Left lung (tissue), 10 donors: Measurements from ENCODE around the gene ALDH8A1. TPM values are rescaled to one million over a fixed set of nuclear protein-coding genes. Genes with fewer than 3 reads are reported as not detected.

Experiments
- ATAC-seq: fragments of 200-7000 bp; cut with Tn5 transposase; one replicate; pipeline ENCODE4 v1.9.1; 2020; ENCODE audit warnings: moderate library complexity
- DNase-seq, 4 donors: peaks; one replicate each; pipeline ENCODE4 v3.0.0-alpha.2; 2013 to 2020
- H3K27ac ChIP-seq, 2 donors: fragments of 200-600 bp; sonication (generic) in 1 of 2; one replicate each; pipeline versions ENCODE4 v1.5.0 to v1.8.0; 2020 to 2021
- H3K27me3 ChIP-seq, 2 donors: fragments of 200-600 bp; sonication (generic) in 1 of 2; one replicate each; pipeline versions ENCODE4 v1.5.0 to v1.8.0; 2020 to 2021
- H3K36me3 ChIP-seq, 2 donors: fragments of 200-600 bp; sonication (generic) in 1 of 2; one replicate each; pipeline versions ENCODE4 v1.5.0 to v1.8.0; 2020 to 2021
- H3K4me1 ChIP-seq, 2 donors: fragments of 200-600 bp; one replicate each; pipeline ENCODE4 v1.8.0; 2021
- H3K4me3 ChIP-seq, 2 donors: fragments of 200-600 bp; sonication (generic) in 1 of 2; one replicate each; pipeline versions ENCODE4 v1.5.0 to v1.8.0; 2020 to 2021; ENCODE audit warnings: mild to moderate bottlenecking in 1 of 2
- H3K9me3 ChIP-seq, 2 donors: fragments of 200-600 bp; sonication (generic) in 1 of 2; one replicate each; pipeline versions ENCODE4 v1.5.0 to v1.8.0; 2020 to 2021
- CTCF ChIP-seq, 2 donors: fragments of 200-600 bp; sonication (generic) in 1 of 2; IDR thresholded peaks; one replicate each; pipeline versions ENCODE4 v1.5.0 to v1.8.0; 2021; ENCODE audit warnings: antibody characterized with exemption in 2 of 2
- intact Hi-C, 2 donors: fragments of 100-400 bp; cut with DNase I; formaldehyde crosslinking; loops; one replicate each; pipeline versions ENCODE4 v1.11.2 to v1.14.2; 2022
- polyA plus RNA-seq, 6 donors: library from polyadenylated mRNA; unstranded; fragments of 120-200 nt; gene quantifications; one replicate each; pipeline ENCODE4 v1.2.1, GENCODE V29; 2013; ENCODE audit not compliant: insufficient read length in 6 of 6
- total RNA-seq, 2 donors: library from RNA; stranded (reverse); fragmentation: NEBNext Ultra II Directional; extraction: Animal tissue kit (Norgen Biotek cat#: 25700); gene quantifications; one replicate each; pipeline ENCODE4 v1.2.1, GENCODE V29; 2021
- donor health status: DM: no; HTN: yes; CAD: no.
- donor health status: DM: no; HTN: no; CAD: no.

The ALDH8A1 gene
- total and polyA plus RNA-seq, 8 donors, result 0.80 to 2.4 (median 1.1) TPM

GRCh38 chr6:134936476-134936875 lies 13.4 kb downstream of the ALDH8A1 start:
- no peak overlapping the region for H3K4me3 ChIP-seq
- no peak for DNase-seq
- intact Hi-C loops, result loop anchor here in 1 of 2 donors (10.0 kb wide), 1 partner anchor 782 kb away; no protein-coding TSS in a partner anchor
- TF ChIP-seq CTCF (IDR thresholded peaks at IDR 0.05), result no peak
- H3K27ac ChIP-seq, result no peak overlapping the region
- H3K9me3 ChIP-seq, result no peaks in the 10 kb centered on the region
- ATAC-seq, result no peak
- no peaks in the 10 kb centered on the region for H3K36me3 ChIP-seq
- no peaks in the 10 kb centered on the region for H3K4me1 ChIP-seq
- H3K27me3 ChIP-seq, result no peaks in the 10 kb centered on the region

GRCh38 chr6:134934793-134935485 lies 15.0 kb downstream of the ALDH8A1 start:
- H3K4me1 ChIP-seq, result no peaks in the 10 kb centered on the region
- H3K27me3 ChIP-seq, result no peaks in the 10 kb centered on the region
- intact Hi-C loops, result loop anchor here in 1 of 2 donors (10.0 kb wide), 1 partner anchor 780 kb away; no protein-coding TSS in a partner anchor
- no peak for TF ChIP-seq CTCF (IDR thresholded peaks at IDR 0.05)
- H3K4me3 ChIP-seq, result no peak overlapping the region
- no peak for ATAC-seq
- H3K36me3 ChIP-seq, result no peaks in the 10 kb centered on the region
- no peak for DNase-seq
- H3K27ac ChIP-seq, result no peak overlapping the region
- H3K9me3 ChIP-seq, result no peaks in the 10 kb centered on the region

GRCh38 chr6:134932535-134933470 lies 17.1 kb downstream of the ALDH8A1 start:
- H3K27me3 ChIP-seq, result no peaks in the 10 kb centered on the region
- no peak for TF ChIP-seq CTCF (IDR thresholded peaks at IDR 0.05)
- H3K9me3 ChIP-seq, result no peaks in the 10 kb centered on the region
- no peak overlapping the region for H3K4me3 ChIP-seq
- H3K27ac ChIP-seq, result no peak overlapping the region
- H3K36me3 ChIP-seq, result no peaks in the 10 kb centered on the region
- DNase-seq (no peak), ATAC-seq (no peak)
- H3K4me1 ChIP-seq, result no peaks in the 10 kb centered on the region
- intact Hi-C loops, result loop anchor here in 1 of 2 donors (10.0 kb wide), 1 partner anchor 778 kb away; no protein-coding TSS in a partner anchor

GRCh38 chr6:134932098-134932497 lies 17.8 kb downstream of the ALDH8A1 start:
- H3K4me3 ChIP-seq, result no peak overlapping the region
- intact Hi-C loops, result loop anchor here in 1 of 2 donors (10.0 kb wide), 1 partner anchor 777 kb away; no protein-coding TSS in a partner anchor
- ATAC-seq (no peak), DNase-seq (no peak)
- H3K27ac ChIP-seq, result no peak overlapping the region
- no peaks in the 10 kb centered on the region for H3K9me3 ChIP-seq
- TF ChIP-seq CTCF (IDR thresholded peaks at IDR 0.05), result no peak
- no peaks in the 10 kb centered on the region for H3K4me1 ChIP-seq
- H3K36me3 ChIP-seq, result no peaks in the 10 kb centered on the region
- no peaks in the 10 kb centered on the region for H3K27me3 ChIP-seq

GRCh38 chr6:134930463-134930862 lies 19.4 kb downstream of the ALDH8A1 start:
- no peaks in the 10 kb centered on the region for H3K4me1 ChIP-seq
- DNase-seq (no peak), ATAC-seq (no peak)
- no peak overlapping the region for H3K27ac ChIP-seq
- H3K9me3 ChIP-seq, result no peaks in the 10 kb centered on the region
- no peak for TF ChIP-seq CTCF (IDR thresholded peaks at IDR 0.05)
- H3K4me3 ChIP-seq, result no peak overlapping the region
- no peaks in the 10 kb centered on the region for H3K36me3 ChIP-seq
- no peaks in the 10 kb centered on the region for H3K27me3 ChIP-seq
- intact Hi-C loops, result loop anchor here in 1 of 2 donors (10.0 kb wide), 1 partner anchor 776 kb away; no protein-coding TSS in a partner anchor
